Spleen (tissue), 7 donors: Measurements from ENCODE around the gene ACSF3.

Experiments used
- CTCF ChIP-seq, 11 experiments: fragments of 200-600 bp in 7 of 11; fragments of 450-650 bp in 4 of 11; sonication (generic) in 4 of 11; IDR thresholded peaks in 8 of 11; conservative IDR thresholded peaks in 3 of 11; 1 replicate in 7 of 11; 2 replicates in 4 of 11; pipeline versions ENCODE4 v1.4.0 to v1.8.0; 2016 to 2021; ENCODE audit warnings: antibody characterized with exemption in 11 of 11, inconsistent platforms in 4 of 11, mild to moderate bottlenecking in 1 of 11
- POLR2A ChIP-seq, 3 donors: fragments of 450-650 bp; IDR thresholded peaks; one replicate each; pipeline ENCODE4 v1.5.1; 2017; ENCODE audit warnings: antibody characterized with exemption in 3 of 3, mild to moderate bottlenecking in 1 of 3
- POLR2AphosphoS5 ChIP-seq, 3 donors: sonication (generic); formaldehyde crosslinking; IDR thresholded peaks; one replicate each; pipeline ENCODE4 v1.5.1; 2017; ENCODE audit warnings: antibody characterized with exemption in 3 of 3
- donor health status: DM: no; HTN: no; CAD: no; lungs with moderate emphysema.
- donor health status: DM: no; HTN: no; CAD: no.
- donor health status: DM: no; HTN: no; CAD: no.

- TF ChIP-seq CTCF (IDR thresholded peaks at IDR 0.05 in 8 of 11, conservative IDR thresholded peaks at IDR 0.05 in 3 of 11): no peak
- TF ChIP-seq POLR2A (IDR thresholded peaks at IDR 0.05): no peak
- peak in 1 of 3 donors; percentile 41 for TF ChIP-seq POLR2AphosphoS5 (IDR thresholded peaks at IDR 0.05)
Observed at GRCh38 chr16:89160977-89161701, 67.5 kb downstream of the ACSF3 start.
